ENCODE results near the gene TNIP1. TPM values are rescaled to one million over a fixed set of nuclear protein-coding genes. Genes with fewer than 3 reads are reported as not detected.

TNIP1 gene
- total and polyA plus RNA-seq, 3 donors from 2014 or later, result 43.5 to 58.3 (median 48.4) TPM

GRCh38 chr5:151005950-151006576 lies 74.8 kb downstream of the TNIP1 start:
- H3K27ac ChIP-seq, result peak overlapping the region; percentile 68 to 71
- no peaks in the 10 kb centered on the region for H3K9me3 ChIP-seq
- peaks cover 25% of the 10 kb centered on the region for H3K4me1 ChIP-seq
- peak; percentile 93 for DNase-seq
- H3K4me3 ChIP-seq, result no peak overlapping the region
- no peaks in the 10 kb centered on the region for H3K36me3 ChIP-seq (ENCODE audit: low read depth, missing control alignments)
- intact Hi-C loops (cut with DNase I; ENCODE audit: low total_unique reads), result loop anchor here (5.0 kb wide), 1 partner anchor 41 kb away; no protein-coding TSS in a partner anchor
- WGBS, 2 donors, result 42 to 71% methylated on average over 6 to 7 of the region's 7 CpGs
- TF ChIP-seq POLR2A (IDR thresholded peaks at IDR 0.05), result no peak
- TF ChIP-seq, protein P1, sequence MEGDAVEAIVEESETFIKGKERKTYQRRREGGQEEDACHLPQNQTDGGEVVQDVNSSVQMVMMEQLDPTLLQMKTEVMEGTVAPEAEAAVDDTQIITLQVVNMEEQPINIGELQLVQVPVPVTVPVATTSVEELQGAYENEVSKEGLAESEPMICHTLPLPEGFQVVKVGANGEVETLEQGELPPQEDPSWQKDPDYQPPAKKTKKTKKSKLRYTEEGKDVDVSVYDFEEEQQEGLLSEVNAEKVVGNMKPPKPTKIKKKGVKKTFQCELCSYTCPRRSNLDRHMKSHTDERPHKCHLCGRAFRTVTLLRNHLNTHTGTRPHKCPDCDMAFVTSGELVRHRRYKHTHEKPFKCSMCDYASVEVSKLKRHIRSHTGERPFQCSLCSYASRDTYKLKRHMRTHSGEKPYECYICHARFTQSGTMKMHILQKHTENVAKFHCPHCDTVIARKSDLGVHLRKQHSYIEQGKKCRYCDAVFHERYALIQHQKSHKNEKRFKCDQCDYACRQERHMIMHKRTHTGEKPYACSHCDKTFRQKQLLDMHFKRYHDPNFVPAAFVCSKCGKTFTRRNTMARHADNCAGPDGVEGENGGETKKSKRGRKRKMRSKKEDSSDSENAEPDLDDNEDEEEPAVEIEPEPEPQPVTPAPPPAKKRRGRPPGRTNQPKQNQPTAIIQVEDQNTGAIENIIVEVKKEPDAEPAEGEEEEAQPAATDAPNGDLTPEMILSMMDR (IDR thresholded peaks at IDR 0.05), result no peak
- H3K27me3 ChIP-seq, result no peaks in the 10 kb centered on the region

DNA sequence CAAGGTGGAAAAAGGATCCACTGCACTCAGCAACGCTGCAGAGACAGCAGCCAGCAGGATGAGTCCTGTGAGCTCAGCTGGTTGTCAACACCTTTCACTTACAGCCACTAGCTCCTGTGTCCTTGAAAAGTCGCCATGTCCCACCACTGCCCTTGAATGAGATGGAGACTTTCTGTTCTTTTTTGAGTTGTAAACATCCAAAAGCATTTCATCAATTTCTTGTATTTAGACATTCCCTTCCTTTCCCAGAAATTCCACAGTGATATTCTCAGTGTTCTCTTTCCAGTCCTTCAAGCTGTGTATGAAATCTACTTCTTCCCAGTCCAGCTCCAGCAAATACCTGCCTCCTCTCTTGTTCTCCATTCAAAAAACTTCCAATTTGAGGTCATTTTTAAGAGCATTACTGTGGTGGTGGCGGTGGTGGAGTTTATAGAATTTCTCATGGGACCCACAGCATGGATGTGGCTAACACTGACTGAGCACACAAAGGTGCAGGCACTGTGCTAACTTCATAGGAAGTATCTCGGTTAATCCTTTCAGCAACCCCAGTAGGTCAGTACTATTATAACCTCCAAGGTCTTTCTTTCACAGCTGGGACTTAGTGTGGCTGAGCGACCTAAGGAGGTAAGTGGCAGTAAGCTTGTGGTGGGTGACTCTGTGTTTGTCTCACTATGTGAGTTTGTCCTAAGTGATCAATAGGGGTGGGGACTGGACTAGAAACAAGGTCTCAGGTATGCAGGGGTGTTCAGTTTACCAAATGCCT lies 75.5 kb downstream of the TNIP1 start:
- intact Hi-C loops (cut with DNase I; ENCODE audit: low total_unique reads), result loop anchor here (5.0 kb wide), 1 partner anchor 42 kb away; no protein-coding TSS in a partner anchor
- 38 to 54% methylated on average over 5 of the region's 5 CpGs for WGBS, 2 donors
- no peaks in the 10 kb centered on the region for H3K9me3 ChIP-seq
- no peaks in the 10 kb centered on the region for H3K27me3 ChIP-seq
- H3K36me3 ChIP-seq (ENCODE audit: low read depth, missing control alignments), result no peaks in the 10 kb centered on the region
- no peak for TF ChIP-seq POLR2A (IDR thresholded peaks at IDR 0.05)
- TF ChIP-seq, protein P1 (IDR thresholded peaks at IDR 0.05), result no peak
- peak; percentile 86 for DNase-seq
- H3K27ac ChIP-seq, result peak overlapping the region; percentile 39 to 68
- H3K4me3 ChIP-seq, result no peak overlapping the region
- peaks cover 25% of the 10 kb centered on the region for H3K4me1 ChIP-seq

DNA sequence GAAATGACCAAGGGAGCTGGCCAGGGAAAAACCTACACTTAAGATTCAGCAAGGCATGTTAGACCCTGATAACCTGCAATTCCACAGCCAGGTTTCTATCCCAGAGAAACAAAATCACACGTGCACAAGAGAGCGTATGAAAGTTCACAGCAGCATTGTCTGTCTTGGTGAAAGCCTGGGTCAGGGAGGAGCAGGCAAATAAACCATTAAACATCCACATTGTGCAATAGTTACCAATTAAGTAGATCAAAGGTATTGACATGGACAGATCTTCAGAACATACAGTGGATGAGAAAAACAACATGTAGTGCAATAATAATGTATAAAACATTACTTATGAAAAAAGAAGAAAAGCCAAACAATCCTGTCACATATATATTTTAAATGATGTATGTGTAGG lies 76.3 kb downstream of the TNIP1 start:
- Histone ChIP-seq H3K36me3 (ENCODE audit: low read depth, missing control alignments) (no peaks in the 10 kb centered on the region), H3K27me3 (no peaks in the 10 kb centered on the region), H3K27ac (no peak overlapping the region), H3K9me3 (no peaks in the 10 kb centered on the region), H3K4me3 (no peak overlapping the region), H3K4me1 (peaks cover 29% of the 10 kb centered on the region)
- TF ChIP-seq, protein P1 (IDR thresholded peaks at IDR 0.05), result no peak
- TF ChIP-seq POLR2A (IDR thresholded peaks at IDR 0.05), result no peak
- no peak for DNase-seq
- WGBS, 2 donors, result 78 to 89% methylated on average over 2 of the region's 2 CpGs
- intact Hi-C loops (cut with DNase I; ENCODE audit: low total_unique reads), result no loop called here

DNA sequence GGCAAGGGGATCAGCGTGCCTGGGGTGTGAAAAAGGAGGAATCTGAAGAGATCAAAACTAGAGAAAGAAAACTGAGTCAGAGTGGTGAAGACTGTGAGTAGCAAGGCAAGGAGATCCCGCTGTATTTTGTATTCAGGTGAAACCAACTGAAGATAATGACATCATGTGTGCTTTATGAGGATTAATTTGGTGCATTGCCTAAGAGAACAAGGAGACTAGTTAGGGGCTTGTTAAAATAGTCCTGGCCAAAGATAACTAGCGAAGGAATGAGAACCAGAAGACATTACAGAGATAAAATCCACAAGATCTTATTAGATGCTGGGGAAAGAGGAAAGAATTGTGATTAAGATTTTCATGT lies 77.4 kb downstream of the TNIP1 start:
- TF ChIP-seq, protein P1 (IDR thresholded peaks at IDR 0.05), result no peak
- no peak for TF ChIP-seq POLR2A (IDR thresholded peaks at IDR 0.05)
- peaks cover 30% of the 10 kb centered on the region for H3K4me1 ChIP-seq
- intact Hi-C loops (cut with DNase I; ENCODE audit: low total_unique reads), result no loop called here
- 90 to 95% methylated on average over 3 of the region's 3 CpGs for WGBS, 2 donors
- DNase-seq, result no peak
- no peak overlapping the region for H3K4me3 ChIP-seq
- H3K27ac ChIP-seq, result no peak overlapping the region
- no peaks in the 10 kb centered on the region for H3K9me3 ChIP-seq
- no peaks in the 10 kb centered on the region for H3K27me3 ChIP-seq
- no peaks in the 10 kb centered on the region for H3K36me3 ChIP-seq (ENCODE audit: low read depth, missing control alignments)

Measured in testis (tissue), 3 donors.